Measurements from ENCODE around the gene TEF.

- TF ChIP-seq HNF4A (conservative IDR thresholded peaks at IDR 0.05) (no peak), ATF3 (IDR thresholded peaks at IDR 0.05) (no peak), CTCF (IDR thresholded peaks at IDR 0.05; ENCODE audit: low read depth, low read length, missing input control) (no peak), TAF1 (conservative IDR thresholded peaks at IDR 0.05) (no peak), SP1 (IDR thresholded peaks at IDR 0.05) (no peak), MAX (IDR thresholded peaks at IDR 0.05) (no peak), GABPA (IDR thresholded peaks at IDR 0.05 in 1 of 2, conservative IDR thresholded peaks at IDR 0.05 in 1 of 2) (no peak), RAD21 (IDR thresholded peaks at IDR 0.05) (no peak), RXRA (IDR thresholded peaks at IDR 0.05) (no peak), ZBTB33 (IDR thresholded peaks at IDR 0.05) (no peak), YY1 (IDR thresholded peaks at IDR 0.05) (no peak), JUND (IDR thresholded peaks at IDR 0.05) (no peak), EGR1 (IDR thresholded peaks at IDR 0.05; ENCODE audit: low read depth in 2 of 2) (no peak)
Measured at GRCh38 chr22:41442240-41442792, 60.6 kb downstream of the TEF start.
